ENCODE results near the gene GABRB2.

Gene GABRB2

DNA sequence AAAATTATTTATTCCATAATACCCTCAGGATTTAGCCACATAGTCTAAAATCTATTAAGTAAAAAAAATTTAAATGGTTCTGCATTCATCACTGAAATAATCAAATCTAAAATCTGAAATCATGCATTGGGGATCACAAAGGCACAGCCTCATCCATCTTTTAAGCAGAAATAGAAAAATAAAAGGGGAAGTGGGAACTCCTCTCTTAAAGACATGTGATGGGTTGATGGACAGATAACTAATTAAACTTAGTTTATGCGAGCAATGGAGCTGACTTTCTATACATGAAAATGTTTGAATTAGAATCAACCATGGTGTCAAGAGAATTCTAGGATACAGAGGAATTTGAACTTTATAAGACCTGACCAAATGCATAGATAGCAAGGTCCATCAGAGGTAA, 170.5 kb downstream of the GABRB2 start:
- Histone ChIP-seq H3K4me1 (ENCODE audit: insufficient read depth, insufficient read length) (no peaks in the 10 kb centered on the region), H3K9ac (ENCODE audit: insufficient read length, low read depth) (no peak overlapping the region), H3K9me3 (ENCODE audit: insufficient read depth, low read length) (no peaks in the 10 kb centered on the region), H3K36me3 (ENCODE audit: insufficient read depth, insufficient read length, low read length) (no peaks in the 10 kb centered on the region), H3K4me3 (ENCODE audit: insufficient read length, low read depth) (no peak overlapping the region), H3K27me3 (ENCODE audit: insufficient read depth, insufficient read length) (no peaks in the 10 kb centered on the region)
- no peak for TF ChIP-seq ZNF274 (IDR thresholded peaks at IDR 0.05; ENCODE audit: low read depth, low read length)
- no peak for TF ChIP-seq YY1 (IDR thresholded peaks at IDR 0.05; ENCODE audit: insufficient read depth, insufficient read length)
- no peak for TF ChIP-seq SUZ12 (IDR thresholded peaks at IDR 0.05; ENCODE audit: extremely low read depth, insufficient read depth, insufficient read length)
- no peak for DNase-seq (ENCODE audit: low read depth, low spot score)

- H3K9ac ChIP-seq (ENCODE audit: insufficient read length, low read depth) = no peak overlapping the region
- TF ChIP-seq ZNF274 (IDR thresholded peaks at IDR 0.05; ENCODE audit: low read depth, low read length) = no peak
- no peak for TF ChIP-seq SUZ12 (IDR thresholded peaks at IDR 0.05; ENCODE audit: extremely low read depth, insufficient read depth, insufficient read length)
- TF ChIP-seq YY1 (IDR thresholded peaks at IDR 0.05; ENCODE audit: insufficient read depth, insufficient read length) = no peak
- H3K9me3 ChIP-seq (ENCODE audit: insufficient read depth, low read length) = no peaks in the 10 kb centered on the region
- no peaks in the 10 kb centered on the region for H3K27me3 ChIP-seq (ENCODE audit: insufficient read depth, insufficient read length)
- H3K4me1 ChIP-seq (ENCODE audit: insufficient read depth, insufficient read length) = no peaks in the 10 kb centered on the region
- no peaks in the 10 kb centered on the region for H3K36me3 ChIP-seq (ENCODE audit: insufficient read depth, insufficient read length, low read length)
- DNase-seq (ENCODE audit: low read depth, low spot score) = no peak
- H3K4me3 ChIP-seq (ENCODE audit: insufficient read length, low read depth) = no peak overlapping the region
Observed at GRCh38 chr5:161373345-161373707, 173.2 kb downstream of the GABRB2 start.

- H3K36me3 ChIP-seq (ENCODE audit: insufficient read depth, insufficient read length, low read length) = no peaks in the 10 kb centered on the region
- no peak for TF ChIP-seq ZNF274 (IDR thresholded peaks at IDR 0.05; ENCODE audit: low read depth, low read length)
- TF ChIP-seq YY1 (IDR thresholded peaks at IDR 0.05; ENCODE audit: insufficient read depth, insufficient read length) = no peak
- TF ChIP-seq SUZ12 (IDR thresholded peaks at IDR 0.05; ENCODE audit: extremely low read depth, insufficient read depth, insufficient read length) = no peak
- H3K9ac ChIP-seq (ENCODE audit: insufficient read length, low read depth) = no peak overlapping the region
- no peak overlapping the region for H3K4me3 ChIP-seq (ENCODE audit: insufficient read length, low read depth)
- no peaks in the 10 kb centered on the region for H3K9me3 ChIP-seq (ENCODE audit: insufficient read depth, low read length)
- no peaks in the 10 kb centered on the region for H3K4me1 ChIP-seq (ENCODE audit: insufficient read depth, insufficient read length)
- DNase-seq (ENCODE audit: low read depth, low spot score) = no peak
- no peaks in the 10 kb centered on the region for H3K27me3 ChIP-seq (ENCODE audit: insufficient read depth, insufficient read length)
Observed at GRCh38 chr5:161372682-161373344, 173.7 kb downstream of the GABRB2 start.

DNA sequence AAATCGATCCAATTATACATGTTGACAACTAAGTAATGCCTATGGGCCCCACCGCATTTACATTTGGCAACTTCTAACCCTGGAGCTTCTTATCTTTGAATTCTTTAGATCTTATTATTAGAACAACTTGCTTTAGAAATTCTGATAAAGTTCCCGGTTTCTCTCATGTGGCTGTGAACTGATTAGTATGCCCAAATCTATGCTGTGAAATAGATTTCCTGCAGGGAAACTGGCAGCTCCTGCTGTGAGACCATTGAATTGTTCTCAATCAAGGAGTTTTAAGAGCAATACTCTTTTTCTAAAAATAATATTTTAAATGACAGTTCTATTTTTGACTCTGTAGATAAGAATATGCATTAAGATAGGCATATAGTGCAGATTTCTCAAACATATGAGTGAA, 177.5 kb downstream of the GABRB2 start:
- H3K4me1 ChIP-seq (ENCODE audit: insufficient read depth, insufficient read length) = no peaks in the 10 kb centered on the region
- H3K9me3 ChIP-seq (ENCODE audit: insufficient read depth, low read length) = no peaks in the 10 kb centered on the region
- no peaks in the 10 kb centered on the region for H3K36me3 ChIP-seq (ENCODE audit: insufficient read depth, insufficient read length, low read length)
- H3K9ac ChIP-seq (ENCODE audit: insufficient read length, low read depth) = no peak overlapping the region
- no peaks in the 10 kb centered on the region for H3K27me3 ChIP-seq (ENCODE audit: insufficient read depth, insufficient read length)
- DNase-seq (ENCODE audit: low read depth, low spot score) = no peak
- TF ChIP-seq SUZ12 (IDR thresholded peaks at IDR 0.05; ENCODE audit: extremely low read depth, insufficient read depth, insufficient read length) = no peak
- TF ChIP-seq ZNF274 (IDR thresholded peaks at IDR 0.05; ENCODE audit: low read depth, low read length) = no peak
- no peak for TF ChIP-seq YY1 (IDR thresholded peaks at IDR 0.05; ENCODE audit: insufficient read depth, insufficient read length)
- H3K4me3 ChIP-seq (ENCODE audit: insufficient read length, low read depth) = no peak overlapping the region

GRCh38 chr5:161358446-161358845, 188.1 kb downstream of the GABRB2 start:
- no peaks in the 10 kb centered on the region for H3K4me1 ChIP-seq (ENCODE audit: insufficient read depth, insufficient read length)
- TF ChIP-seq ZNF274 (IDR thresholded peaks at IDR 0.05; ENCODE audit: low read depth, low read length) = no peak
- DNase-seq (ENCODE audit: low read depth, low spot score) = no peak
- H3K9me3 ChIP-seq (ENCODE audit: insufficient read depth, low read length) = no peaks in the 10 kb centered on the region
- H3K4me3 ChIP-seq (ENCODE audit: insufficient read length, low read depth) = no peak overlapping the region
- no peaks in the 10 kb centered on the region for H3K36me3 ChIP-seq (ENCODE audit: insufficient read depth, insufficient read length, low read length)
- H3K27me3 ChIP-seq (ENCODE audit: insufficient read depth, insufficient read length) = no peaks in the 10 kb centered on the region
- H3K9ac ChIP-seq (ENCODE audit: insufficient read length, low read depth) = no peak overlapping the region

GRCh38 chr5:161344234-161344633, 202.3 kb downstream of the GABRB2 start:
- H3K9ac ChIP-seq (ENCODE audit: insufficient read length, low read depth) = no peak overlapping the region
- TF ChIP-seq YY1 (IDR thresholded peaks at IDR 0.05; ENCODE audit: insufficient read depth, insufficient read length) = no peak
- no peak for TF ChIP-seq SUZ12 (IDR thresholded peaks at IDR 0.05; ENCODE audit: extremely low read depth, insufficient read depth, insufficient read length)
- no peak for TF ChIP-seq ZNF274 (IDR thresholded peaks at IDR 0.05; ENCODE audit: low read depth, low read length)
- H3K27me3 ChIP-seq (ENCODE audit: insufficient read depth, insufficient read length) = no peaks in the 10 kb centered on the region
- no peak for DNase-seq (ENCODE audit: low read depth, low spot score)
- H3K9me3 ChIP-seq (ENCODE audit: insufficient read depth, low read length) = no peaks in the 10 kb centered on the region
- no peak overlapping the region for H3K4me3 ChIP-seq (ENCODE audit: insufficient read length, low read depth)
- H3K4me1 ChIP-seq (ENCODE audit: insufficient read depth, insufficient read length) = no peaks in the 10 kb centered on the region
- H3K36me3 ChIP-seq (ENCODE audit: insufficient read depth, insufficient read length, low read length) = no peaks in the 10 kb centered on the region

DNA sequence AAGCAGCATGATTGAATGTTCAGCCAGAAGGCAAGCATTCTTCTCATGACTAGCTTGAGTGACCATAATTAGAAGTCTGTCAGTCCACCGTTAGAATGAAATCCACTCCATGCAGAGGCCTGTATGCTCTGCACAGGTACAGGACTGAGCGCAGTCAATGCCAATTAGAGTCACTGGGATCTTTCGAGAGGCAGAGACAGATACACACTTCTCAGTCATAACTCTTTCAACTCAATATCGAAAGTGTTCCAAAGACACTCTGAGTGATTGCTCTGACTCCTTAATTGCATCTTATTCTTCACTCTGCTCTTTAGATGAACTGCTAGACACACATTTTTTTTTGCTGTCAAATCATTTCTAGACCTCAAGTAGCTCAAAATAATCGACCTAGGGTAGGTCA, 203.6 kb downstream of the GABRB2 start:
- H3K4me1 ChIP-seq (ENCODE audit: insufficient read depth, insufficient read length) = no peaks in the 10 kb centered on the region
- no peak overlapping the region for H3K9ac ChIP-seq (ENCODE audit: insufficient read length, low read depth)
- H3K4me3 ChIP-seq (ENCODE audit: insufficient read length, low read depth) = no peak overlapping the region
- TF ChIP-seq YY1 (IDR thresholded peaks at IDR 0.05; ENCODE audit: insufficient read depth, insufficient read length) = no peak
- no peak for TF ChIP-seq SUZ12 (IDR thresholded peaks at IDR 0.05; ENCODE audit: extremely low read depth, insufficient read depth, insufficient read length)
- no peak for TF ChIP-seq ZNF274 (IDR thresholded peaks at IDR 0.05; ENCODE audit: low read depth, low read length)
- no peaks in the 10 kb centered on the region for H3K27me3 ChIP-seq (ENCODE audit: insufficient read depth, insufficient read length)
- no peak for DNase-seq (ENCODE audit: low read depth, low spot score)
- no peaks in the 10 kb centered on the region for H3K9me3 ChIP-seq (ENCODE audit: insufficient read depth, low read length)
- H3K36me3 ChIP-seq (ENCODE audit: insufficient read depth, insufficient read length, low read length) = no peaks in the 10 kb centered on the region

Data from NT2/D1 (cell line).